TTC549 (cell line): Measurements from ENCODE around the gene RREB1.

Experiments used
- FAIRE-seq: peaks from 2 replicates; lab custom pipeline; 2012; peaks lifted over from hg19 to GRCh38; lab: Jason Lieb, UNC

Gene RREB1

DNA sequence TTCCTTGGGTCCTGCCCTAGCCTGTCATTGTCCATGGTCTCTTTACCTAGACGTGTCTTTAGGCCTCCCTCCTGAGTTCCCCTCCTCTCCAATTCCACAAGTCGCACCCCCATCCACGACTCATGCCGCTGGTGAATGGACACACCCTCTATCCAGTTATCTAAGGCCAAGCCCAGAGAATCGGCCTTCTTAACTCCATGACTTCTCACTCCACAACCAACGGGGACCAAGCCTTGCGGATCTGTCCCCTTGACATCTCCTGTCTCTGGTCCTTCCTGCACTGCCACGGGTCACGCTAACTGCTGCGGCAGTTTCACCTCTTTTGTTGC lies 7.0 kb upstream of the RREB1 start:
- no peak for FAIRE-seq

DNA sequence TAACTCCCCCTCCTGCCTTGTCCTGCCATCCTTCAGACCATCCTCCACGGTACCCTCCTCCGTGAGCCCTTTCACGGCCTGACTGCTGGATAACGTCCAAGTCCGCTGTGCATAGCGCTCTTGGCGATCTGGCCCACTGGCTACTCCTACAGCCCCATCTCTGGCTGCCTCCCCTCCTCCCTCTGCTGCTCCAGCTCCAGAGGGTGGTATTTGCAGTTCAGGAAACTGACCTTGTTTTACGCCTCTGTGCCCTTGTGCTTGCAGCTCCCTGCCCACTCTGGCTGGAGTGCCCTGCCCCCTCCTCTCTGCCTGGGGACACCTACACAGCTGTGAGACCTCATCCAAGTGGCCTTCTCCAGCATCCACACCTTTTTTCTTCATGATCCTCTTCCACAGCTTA lies 6.5 kb upstream of the RREB1 start:
- no peak for FAIRE-seq

GRCh38 chr6:7104752-7105151 lies 3.0 kb upstream of the RREB1 start:
- no peak for FAIRE-seq

- no peak for FAIRE-seq
These were observed 1.5 kb upstream of the RREB1 start for GRCh38 chr6:7106215-7106751.

DNA sequence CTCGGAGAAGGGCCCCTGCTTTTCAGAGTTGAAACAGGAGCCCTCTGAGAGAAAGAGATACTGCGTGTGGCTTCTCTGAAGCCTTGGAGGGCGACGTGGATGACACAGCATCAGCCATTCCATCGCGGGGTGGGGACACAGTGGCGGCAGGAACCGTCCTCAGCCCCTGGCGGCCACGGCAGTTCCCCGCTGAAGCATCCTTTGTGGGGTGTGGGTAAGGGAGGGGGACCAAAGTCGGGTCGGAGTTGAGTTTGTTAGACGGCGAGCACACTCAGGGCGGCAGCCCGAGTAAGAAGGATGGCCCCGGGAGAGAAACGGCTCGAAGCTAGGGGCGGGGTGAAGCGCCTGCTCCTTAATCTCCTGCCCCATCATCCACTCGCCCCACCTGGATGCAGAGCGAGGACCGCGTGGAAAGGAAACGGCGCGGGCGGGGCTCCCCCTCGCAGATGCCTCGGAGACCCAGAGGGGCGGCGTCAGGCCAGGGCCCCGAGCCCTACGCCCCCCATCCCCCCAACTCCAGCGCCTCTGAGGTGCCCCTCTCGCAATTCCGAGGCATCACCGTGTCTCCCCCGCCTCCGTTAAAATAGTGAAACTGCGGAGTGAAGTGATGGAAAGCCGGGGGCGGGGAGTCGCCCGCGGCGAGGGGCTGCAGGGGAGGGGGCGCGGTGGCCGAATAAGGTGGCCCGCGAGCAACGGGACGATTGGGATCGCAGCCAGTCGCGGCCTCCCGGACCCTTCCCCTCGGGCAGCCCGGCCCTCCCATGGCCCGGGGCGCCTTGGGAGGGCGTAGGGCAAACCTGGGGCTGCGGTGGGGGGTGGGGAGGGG lies 796 bp upstream of the RREB1 start:
- FAIRE-seq, result no peak

DNA sequence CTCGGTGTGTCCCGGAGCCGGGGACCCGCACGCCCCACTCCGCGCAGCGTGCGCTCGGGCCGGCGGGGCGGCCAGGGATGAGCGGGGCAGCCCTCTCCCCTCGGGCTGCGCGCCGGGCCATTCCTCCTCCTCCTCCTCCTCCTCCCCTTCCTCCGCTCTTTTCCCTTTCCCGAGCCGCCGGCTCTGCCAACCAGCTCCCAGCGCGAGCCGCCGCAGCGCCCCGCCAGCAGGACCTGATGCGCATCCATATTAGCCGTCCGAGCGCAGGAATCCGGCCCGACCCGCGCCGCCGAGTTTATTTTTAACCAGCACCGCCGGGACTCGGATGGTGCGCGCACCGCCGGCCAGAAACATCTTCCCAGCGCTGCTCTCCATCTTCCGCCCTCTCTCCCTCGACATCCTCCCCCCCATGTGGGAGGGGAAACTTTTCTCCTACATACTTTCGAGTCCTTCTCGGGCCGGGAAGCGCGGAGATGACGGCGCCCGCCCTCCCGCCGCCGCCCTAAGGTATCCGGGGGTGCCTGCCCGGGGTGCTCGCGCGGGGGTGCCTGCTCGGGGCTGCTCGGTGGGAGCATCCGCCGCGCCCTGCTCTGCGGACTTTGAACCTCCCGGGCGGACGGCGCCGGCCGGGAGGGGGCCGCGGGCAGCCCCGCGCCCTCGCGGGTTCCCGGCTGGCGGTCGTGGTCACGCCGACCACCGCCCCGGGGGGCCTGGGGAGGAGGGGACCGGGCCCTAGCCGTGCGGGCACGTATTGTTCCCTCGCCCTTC lies 619 bp downstream of the RREB1 start:
- FAIRE-seq, result no peak

GRCh38 chr6:7108964-7109836 lies 1.4 kb downstream of the RREB1 start:
- no peak for FAIRE-seq

GRCh38 chr6:7110092-7110792 lies 2.5 kb downstream of the RREB1 start:
- no peak for FAIRE-seq

DNA sequence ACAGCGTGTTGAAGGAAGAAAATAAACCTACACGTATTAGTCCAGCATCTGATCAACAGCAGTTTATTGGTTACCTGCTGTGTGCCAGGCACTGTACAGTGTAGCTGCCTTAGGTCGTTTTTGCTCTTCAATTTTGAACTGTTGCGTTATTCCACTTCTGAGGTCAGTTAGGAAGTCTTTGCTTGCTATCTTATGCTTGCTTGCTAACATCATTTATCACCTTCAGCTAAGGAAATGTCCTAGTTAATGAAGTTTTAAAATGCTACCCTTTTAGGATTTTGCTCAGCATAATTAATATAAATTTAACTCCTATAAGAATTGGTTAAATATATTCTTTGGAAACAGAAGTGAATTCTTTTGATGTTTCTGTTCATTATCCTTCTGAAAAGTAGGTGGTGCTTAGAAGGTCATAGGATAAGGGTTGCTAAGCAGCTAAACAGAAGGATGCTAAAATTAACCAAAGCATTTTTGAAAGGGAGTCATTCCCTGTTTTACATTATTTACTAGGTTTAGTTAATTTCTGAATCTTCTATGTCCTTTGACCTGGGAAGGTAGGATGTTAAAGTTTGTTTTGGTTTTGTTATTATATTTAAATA lies 3.4 kb downstream of the RREB1 start:
- FAIRE-seq, result no peak

GRCh38 chr6:7112171-7112570 lies 4.4 kb downstream of the RREB1 start:
- FAIRE-seq, result no peak

DNA sequence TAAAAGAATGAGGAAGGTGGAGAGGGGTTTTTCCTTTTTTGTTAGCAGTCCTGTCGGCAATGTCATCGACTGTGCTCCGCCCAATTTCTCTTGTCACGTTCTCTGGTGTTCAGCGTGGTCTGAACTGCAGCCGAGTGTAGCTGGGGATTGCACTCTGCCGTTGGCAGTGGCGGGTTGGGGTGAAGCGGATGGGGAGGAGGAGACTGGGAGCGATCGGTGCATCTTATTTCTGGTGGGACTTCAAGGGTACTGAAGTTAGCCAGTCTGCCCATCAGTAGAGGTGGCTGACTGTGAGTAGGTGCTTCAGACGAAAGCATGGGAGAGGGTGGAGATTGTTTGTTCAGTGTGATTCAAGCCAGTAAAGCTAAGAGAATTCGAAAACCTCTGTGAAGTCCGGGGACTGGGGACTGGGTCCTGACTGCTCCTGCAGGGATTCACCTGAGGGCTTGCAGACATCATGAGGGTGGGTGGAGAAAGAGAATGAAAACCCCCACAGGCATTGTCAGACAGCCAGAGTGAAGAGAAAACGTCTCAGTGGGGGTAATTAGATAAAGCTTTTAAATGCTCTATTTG lies 5.1 kb downstream of the RREB1 start:
- no peak for FAIRE-seq

DNA sequence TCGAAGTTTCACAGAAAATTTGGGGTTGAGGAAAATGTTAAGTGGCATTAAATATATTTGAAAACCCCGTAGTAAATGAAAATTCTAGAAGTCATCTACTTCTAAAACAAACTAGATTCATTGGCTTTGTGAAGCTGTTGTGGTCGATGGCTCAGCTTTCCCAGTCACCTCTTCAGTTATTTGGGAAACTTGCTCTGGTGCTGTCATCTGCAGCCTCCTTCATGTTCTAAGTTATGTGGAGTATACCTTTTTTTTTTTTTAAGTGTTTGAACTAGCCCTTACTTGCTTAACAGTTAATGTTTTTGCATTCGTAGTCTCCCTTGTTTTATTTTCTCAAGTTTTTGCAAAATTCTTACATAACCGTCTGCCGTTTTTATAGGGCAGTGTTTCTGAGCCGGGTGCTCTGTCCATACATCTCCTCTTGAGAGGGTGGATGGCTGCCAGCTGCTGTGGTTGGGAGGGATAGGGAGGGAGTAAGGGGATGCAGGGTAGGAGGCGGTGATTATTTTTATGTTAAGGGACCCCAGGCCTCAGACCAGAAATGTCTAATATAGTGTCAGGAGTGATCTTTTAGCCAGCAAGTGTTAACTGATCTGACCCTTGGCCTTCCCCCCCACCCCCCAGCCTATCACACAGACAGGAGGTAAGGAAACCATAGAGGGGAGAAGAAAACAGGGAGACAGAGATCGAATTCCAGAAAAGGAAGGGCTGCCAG lies 7.1 kb downstream of the RREB1 start:
- FAIRE-seq, result no peak

DNA sequence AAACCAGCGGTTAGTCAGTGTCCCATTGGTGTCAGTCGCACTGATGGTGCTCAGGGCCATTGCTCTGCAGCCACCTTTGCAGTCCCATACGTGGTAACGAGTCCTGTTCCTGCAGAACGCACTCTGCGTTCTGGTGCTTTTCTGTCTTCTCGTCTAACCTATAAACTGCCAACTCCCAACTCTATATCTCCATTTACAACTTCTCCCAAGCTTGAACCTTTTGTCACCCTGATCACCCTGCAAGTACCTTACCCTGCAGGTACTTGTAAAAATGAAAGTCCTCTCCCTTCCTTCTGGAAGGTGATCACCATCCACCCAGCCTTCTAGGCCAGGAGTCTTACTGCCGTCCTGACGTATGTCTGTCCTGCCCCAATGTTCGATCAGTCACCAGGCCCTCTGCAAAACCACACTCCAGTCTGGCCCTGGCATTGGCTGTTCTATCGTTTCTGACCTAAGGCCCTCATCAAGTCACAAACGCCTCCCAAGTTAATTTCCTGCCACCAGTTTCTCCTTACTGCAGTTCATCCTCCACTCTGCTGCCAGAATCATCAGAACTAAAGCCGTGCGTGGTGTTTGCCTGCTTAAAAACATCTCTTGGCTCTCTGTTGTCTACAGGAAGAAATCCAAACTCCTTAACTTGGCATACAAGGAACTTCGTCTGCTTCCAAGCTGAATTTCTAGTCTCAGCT lies 7.9 kb downstream of the RREB1 start:
- no peak for FAIRE-seq

- FAIRE-seq, result no peak
These were observed 11.6 kb downstream of the RREB1 start for GRCh38 chr6:7119272-7119801.

DNA sequence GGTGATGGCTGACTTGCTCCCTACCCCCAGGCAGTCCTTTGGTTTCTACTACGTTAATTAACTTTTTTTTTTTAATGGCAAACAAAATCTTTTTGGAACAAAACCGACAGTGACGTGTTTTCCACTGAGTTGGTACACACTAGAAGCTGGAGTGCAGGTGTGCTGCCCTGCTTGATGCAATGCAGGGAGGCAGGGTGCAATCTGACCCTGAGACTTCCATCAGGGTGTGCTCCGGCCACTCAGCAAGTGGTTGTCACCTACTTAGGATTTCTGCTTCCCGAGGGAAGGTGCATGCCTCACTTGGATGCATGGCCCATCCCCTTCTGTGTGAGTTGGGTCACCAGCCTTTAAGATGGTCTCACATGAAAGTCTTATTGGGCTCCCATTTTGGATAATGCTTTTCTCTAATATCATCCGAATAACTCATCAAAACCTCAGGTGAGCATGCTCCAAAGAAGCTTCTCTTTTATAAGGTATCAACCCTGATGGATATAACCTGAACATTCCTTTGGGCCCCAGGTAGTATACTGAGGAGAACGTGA lies 14.0 kb downstream of the RREB1 start:
- no peak for FAIRE-seq

DNA sequence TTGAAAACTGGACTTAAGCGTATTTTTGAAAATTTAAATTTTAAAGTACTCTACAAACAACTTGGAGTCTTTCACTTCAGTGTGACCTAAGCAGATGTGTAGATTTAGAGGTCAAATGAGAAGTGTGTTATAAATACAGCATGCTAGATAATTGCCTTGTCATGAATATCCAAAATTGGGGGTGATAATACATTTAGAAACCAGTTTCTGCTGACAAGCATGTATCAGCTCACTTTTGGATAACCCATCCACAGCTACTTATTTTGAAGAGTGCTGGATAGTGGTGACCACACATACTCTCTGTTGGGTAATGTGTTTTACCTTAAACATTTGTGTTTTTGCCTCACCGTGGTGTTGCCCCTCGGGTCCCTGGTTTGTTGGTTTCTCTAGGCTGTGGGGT lies 14.9 kb downstream of the RREB1 start:
- FAIRE-seq, result no peak

DNA sequence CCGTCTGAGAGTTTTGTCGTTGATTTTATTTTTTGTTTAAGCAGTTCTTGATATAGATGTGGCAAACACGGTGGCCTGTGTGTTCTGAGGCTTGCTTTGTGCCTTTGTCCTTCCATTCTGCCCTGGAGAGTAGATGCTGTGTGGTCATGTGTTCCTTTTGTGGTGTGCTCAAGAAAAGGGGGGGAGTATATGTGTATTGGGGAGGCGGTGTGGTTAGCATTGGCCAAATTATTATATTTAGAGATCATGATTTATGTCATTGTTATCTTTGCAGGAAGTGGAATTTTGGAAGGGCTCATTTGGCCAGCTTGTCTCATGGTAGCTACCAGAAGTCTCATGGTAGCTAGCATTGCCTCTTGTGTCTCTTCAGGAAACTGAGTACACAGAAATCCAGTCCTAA lies 16.4 kb downstream of the RREB1 start:
- no peak for FAIRE-seq

DNA sequence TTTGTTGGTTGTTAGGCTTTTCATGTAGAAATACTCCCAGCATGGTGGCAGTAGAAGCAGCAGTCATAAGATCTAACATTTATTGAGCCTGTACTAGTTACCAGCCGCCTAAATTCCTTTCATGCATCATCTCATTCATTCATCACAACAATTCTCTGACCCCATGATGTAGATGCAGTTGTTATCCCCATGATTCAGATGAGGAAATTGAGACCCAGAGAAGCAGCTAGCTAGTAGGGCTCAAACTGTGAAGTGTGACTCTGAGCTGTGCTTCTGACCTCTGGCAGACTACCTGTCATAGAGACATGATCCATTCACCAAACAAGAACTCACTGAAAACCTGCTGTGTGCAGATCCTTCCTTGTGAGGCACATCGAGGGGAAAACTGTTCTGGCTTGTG lies 16.9 kb downstream of the RREB1 start:
- FAIRE-seq, result no peak

DNA sequence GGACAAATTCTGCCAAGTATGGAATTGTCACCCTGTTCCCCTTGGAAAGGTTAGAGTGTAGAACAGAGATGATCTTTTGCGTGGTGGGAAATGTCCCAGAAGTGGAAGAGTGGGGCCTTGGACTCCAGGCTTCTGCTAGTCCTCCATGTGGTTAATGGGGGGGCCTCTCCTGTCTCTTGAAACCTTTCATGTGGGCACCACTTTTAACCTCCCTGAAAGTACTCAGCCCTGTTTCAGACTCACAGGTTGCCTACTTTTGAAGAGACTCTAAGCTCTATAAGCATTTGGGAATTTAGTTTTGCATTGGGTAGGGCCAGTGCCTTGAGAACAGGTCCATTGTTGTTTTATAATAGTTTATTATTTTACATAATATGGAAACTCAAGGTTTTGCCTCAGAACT lies 17.5 kb downstream of the RREB1 start:
- FAIRE-seq, result no peak
